Measurements from ENCODE around the gene C1orf174. TPM values are rescaled to one million over a fixed set of nuclear protein-coding genes. Genes with fewer than 3 reads are reported as not detected.

C1orf174 gene
- total RNA-seq, 1 experiment from 2014 or later: 22.1 TPM

- no peak for TF ChIP-seq CTCF (conservative IDR thresholded peaks at IDR 0.05)
- TF ChIP-seq EZH2 (IDR thresholded peaks at IDR 0.05; ENCODE audit: low read depth): no peak
- Histone ChIP-seq H3K4me2 (no peak overlapping the region), H3K36me3 (ENCODE audit: low read depth) (no peaks in the 10 kb centered on the region), H3K4me1 (replicated peaks; ENCODE audit: insufficient read depth) (no peaks in the 10 kb centered on the region), H3K27me3 (ENCODE audit: insufficient read depth, low read depth) (peaks cover 97% of the 10 kb centered on the region), H3K79me2 (ENCODE audit: low read depth) (no peaks in the 10 kb centered on the region), H4K20me1 (ENCODE audit: insufficient read depth) (0 out of 2 replicates have a peak, but pooled peaks cover 4% of the 10 kb centered on the region), H3K4me3 (no peak overlapping the region), H3K27ac (no peak overlapping the region), H3F3A (ENCODE audit: insufficient read depth, low read depth) (no peaks in the 10 kb centered on the region), H2AFZ (no peak overlapping the region), H3K9me2 (ENCODE audit: insufficient read depth) (no peaks in the 10 kb centered on the region), H3K9me3 (ENCODE audit: insufficient read depth, low read depth) (no peaks in the 10 kb centered on the region)
- ChIA-PET POLR2A (ENCODE audit: unreplicated experiment) (no interaction called here), CTCF (no interaction called here)
- no TSS peak for BruUV-seq (replicated peaks)
- no peak for DNase-seq
- intact Hi-C loops (cut with micrococcal nuclease; ENCODE audit: unreplicated experiment): no loop called here
Observed at GRCh38 chr1:3945222-3945621, 45.1 kb upstream of the C1orf174 start.

- Histone ChIP-seq H3F3A (ENCODE audit: insufficient read depth, low read depth) (no peaks in the 10 kb centered on the region), H3K27me3 (ENCODE audit: insufficient read depth, low read depth) (peaks cover 98% of the 10 kb centered on the region), H3K9me2 (ENCODE audit: insufficient read depth) (no peaks in the 10 kb centered on the region), H3K4me1 (replicated peaks; ENCODE audit: insufficient read depth) (no peaks in the 10 kb centered on the region), H2AFZ (no peak overlapping the region), H3K79me2 (ENCODE audit: low read depth) (no peaks in the 10 kb centered on the region), H3K36me3 (ENCODE audit: low read depth) (no peaks in the 10 kb centered on the region), H4K20me1 (ENCODE audit: insufficient read depth) (0 out of 2 replicates have a peak, but pooled peaks cover 4% of the 10 kb centered on the region), H3K4me3 (no peak overlapping the region), H3K27ac (no peak overlapping the region), H3K4me2 (no peak overlapping the region), H3K9me3 (ENCODE audit: insufficient read depth, low read depth) (no peaks in the 10 kb centered on the region)
- POLR2A ChIA-PET (ENCODE audit: unreplicated experiment): no interaction called here
- no peak for TF ChIP-seq EZH2 (IDR thresholded peaks at IDR 0.05; ENCODE audit: low read depth)
- TF ChIP-seq CTCF (conservative IDR thresholded peaks at IDR 0.05): no peak
- DNase-seq: no peak
- intact Hi-C loops (cut with micrococcal nuclease; ENCODE audit: unreplicated experiment): no loop called here
- CTCF ChIA-PET: no interaction called here
- no TSS peak for BruUV-seq (replicated peaks)
Observed at GRCh38 chr1:3944578-3945125, 44.6 kb upstream of the C1orf174 start.

GRCh38 chr1:3943806-3944577 is 43.9 kb upstream of the C1orf174 start:
- ChIA-PET POLR2A (ENCODE audit: unreplicated experiment) (no interaction called here), CTCF (no interaction called here)
- DNase-seq: no peak
- Histone ChIP-seq H4K20me1 (ENCODE audit: insufficient read depth) (0 out of 2 replicates have a peak, but pooled peaks cover 4% of the 10 kb centered on the region), H2AFZ (no peak overlapping the region), H3K9me3 (ENCODE audit: insufficient read depth, low read depth) (no peaks in the 10 kb centered on the region), H3K4me3 (no peak overlapping the region), H3K27me3 (ENCODE audit: insufficient read depth, low read depth) (peaks cover 98% of the 10 kb centered on the region), H3K9me2 (ENCODE audit: insufficient read depth) (no peaks in the 10 kb centered on the region), H3K4me1 (replicated peaks; ENCODE audit: insufficient read depth) (no peaks in the 10 kb centered on the region), H3F3A (ENCODE audit: insufficient read depth, low read depth) (no peaks in the 10 kb centered on the region), H3K27ac (no peak overlapping the region), H3K79me2 (ENCODE audit: low read depth) (no peaks in the 10 kb centered on the region), H3K36me3 (ENCODE audit: low read depth) (no peaks in the 10 kb centered on the region), H3K4me2 (no peak overlapping the region)
- intact Hi-C loops (cut with micrococcal nuclease; ENCODE audit: unreplicated experiment): no loop called here
- BruUV-seq (replicated peaks): no TSS peak
- TF ChIP-seq CTCF (conservative IDR thresholded peaks at IDR 0.05) (no peak), EZH2 (IDR thresholded peaks at IDR 0.05; ENCODE audit: low read depth) (no peak)

Measured in PC-9 (cell line).